KBM-7 (cell line): ENCODE measurements around the gene ROR1.

Source experiments
- DNase-seq: peaks from one replicate; pipeline ENCODE4 v3.0.0-alpha.2; 2015
- in situ Hi-C: fragments of 300-500 bp; cut with MboI; formaldehyde crosslinking; loops from 2 replicates; pipeline ENCODE4 v1.14.3; 2020; ENCODE audit warnings: low sequenced_read_pairs, low pct_unique_long_range_greater_than_20kb, mixed read lengths

ROR1 gene

DNA sequence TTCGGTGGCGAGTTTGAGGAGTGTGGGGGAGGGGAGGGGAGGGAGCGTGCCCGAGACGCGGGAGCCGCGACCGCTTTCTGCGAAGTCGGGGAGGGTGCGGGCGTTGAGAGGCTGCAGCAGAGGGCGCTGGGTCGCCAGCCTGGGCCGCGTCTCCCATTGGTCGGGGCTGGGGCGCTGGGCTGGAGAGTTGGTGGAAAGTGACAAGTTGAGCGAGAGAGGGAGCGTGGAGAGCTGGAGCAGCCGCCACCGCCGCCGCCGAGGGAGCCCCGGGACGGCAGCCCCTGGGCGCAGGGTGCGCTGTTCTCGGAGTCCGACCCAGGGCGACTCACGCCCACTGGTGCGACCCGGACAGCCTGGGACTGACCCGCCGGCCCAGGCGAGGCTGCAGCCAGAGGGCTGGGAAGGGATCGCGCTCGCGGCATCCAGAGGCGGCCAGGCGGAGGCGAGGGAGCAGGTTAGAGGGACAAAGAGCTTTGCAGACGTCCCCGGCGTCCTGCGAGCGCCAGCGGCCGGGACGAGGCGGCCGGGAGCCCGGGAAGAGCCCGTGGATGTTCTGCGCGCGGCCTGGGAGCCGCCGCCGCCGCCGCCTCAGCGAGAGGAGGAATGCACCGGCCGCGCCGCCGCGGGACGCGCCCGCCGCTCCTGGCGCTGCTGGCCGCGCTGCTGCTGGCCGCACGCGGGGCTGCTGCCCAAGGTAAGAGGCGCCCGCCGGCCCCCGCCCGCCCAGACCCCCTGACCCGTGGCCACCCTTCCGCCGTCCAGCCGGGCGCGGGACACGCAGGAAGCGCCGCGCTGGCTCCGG lies at the start of gene ROR1:
TSS of gene ROR1 (plus strand) at position 203 of the 802 bp plus-strand sequence.
- in situ Hi-C loops, result no loop called here
- peak; percentile 78 for DNase-seq

DNA sequence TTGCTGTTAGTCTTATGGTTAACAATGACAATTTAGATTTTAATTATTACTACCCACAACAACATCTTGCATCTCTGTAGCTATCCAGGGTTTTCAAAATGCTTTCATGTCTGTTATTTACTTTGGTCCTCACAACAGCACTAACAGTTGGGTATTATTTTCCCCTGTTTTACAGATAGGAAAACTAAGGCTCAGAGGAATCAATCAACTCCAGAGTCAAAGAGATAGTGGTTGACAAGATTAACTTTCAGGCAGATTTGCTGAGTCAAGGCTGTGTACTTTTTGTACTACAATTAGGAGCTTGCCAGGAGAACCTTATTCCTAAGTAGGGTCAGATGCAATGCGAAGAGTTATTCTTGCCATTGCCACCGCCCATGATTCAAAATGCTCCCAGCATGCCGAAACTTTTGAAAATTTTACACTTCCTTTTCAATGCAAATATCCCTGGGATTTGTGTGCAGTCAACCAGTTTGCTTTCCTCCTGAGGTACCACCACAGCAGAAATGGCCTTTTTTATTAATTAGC lies 49.4 kb upstream of the ROR1 start:
- DNase-seq, result no peak
- in situ Hi-C loops, result no loop called here

DNA sequence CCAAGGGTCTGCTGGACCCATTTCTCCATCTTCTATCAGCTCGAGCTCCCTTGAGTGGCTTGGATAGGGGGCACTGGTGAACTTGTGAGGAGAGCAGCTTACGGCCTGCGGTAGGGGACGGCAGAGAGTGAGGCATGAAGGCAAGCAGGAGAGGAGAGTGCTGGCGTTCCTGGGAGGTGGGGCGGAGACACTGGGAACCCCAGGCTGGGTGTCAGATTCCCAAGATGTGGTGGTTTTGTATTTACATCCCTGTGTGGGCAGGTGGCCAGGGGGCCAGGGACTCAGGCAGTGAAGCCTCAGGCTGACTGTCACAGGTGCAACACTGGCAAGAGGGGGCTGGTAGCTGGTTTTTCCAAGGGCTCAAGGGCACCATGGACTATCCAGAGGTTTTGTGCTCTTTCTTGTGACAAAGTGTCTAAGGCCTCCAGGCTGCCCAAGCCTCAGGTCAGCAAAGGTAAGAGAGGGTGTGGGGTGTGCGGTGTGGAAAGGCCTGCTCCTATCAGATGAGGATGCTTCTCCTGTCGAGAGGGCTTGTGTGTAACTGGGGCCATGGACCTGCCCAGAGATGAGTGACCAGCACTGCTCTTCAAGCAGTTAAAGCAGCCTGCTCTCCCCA lies 45.1 kb upstream of the ROR1 start:
- in situ Hi-C loops, result no loop called here
- DNase-seq, result no peak

DNA sequence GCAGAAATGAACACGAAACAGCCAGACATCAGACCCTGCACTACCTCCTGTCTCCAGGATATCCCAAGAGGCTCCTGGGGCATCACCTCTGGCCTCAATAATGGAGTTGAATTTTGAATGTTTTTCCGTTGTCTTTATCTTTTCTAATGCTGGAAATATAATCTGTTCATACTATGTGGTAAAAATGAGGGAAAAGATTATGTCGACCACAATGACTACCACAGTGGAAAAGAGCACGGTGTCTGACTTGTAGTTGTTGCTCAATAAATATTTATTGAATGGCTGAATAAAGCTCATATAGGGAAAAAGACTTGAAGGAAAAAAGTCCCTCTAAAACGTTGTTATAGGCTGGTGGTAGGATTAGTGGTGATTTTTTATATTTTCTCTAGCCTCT lies 44.6 kb upstream of the ROR1 start:
- in situ Hi-C loops, result no loop called here
- no peak for DNase-seq

DNA sequence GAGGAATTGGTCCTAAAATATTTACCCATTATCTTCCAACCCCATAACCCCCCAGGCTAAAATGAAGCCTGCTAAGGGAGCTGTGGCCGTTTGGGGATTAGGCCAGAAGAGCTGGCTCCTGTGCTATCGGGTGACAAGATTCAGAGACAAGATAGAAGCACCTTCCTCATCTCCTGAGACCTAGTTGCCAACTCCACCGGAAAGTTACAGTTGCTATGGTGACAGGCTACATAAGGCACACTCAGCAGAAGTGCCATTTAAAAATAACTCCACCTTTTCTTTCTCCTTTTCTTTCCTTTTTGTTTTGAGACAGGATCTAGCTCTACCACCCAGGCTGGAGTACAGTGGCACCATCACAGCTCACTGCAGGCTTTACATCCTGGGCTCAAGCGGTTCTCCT lies 43.6 kb upstream of the ROR1 start:
- in situ Hi-C loops, result no loop called here
- no peak for DNase-seq

DNA sequence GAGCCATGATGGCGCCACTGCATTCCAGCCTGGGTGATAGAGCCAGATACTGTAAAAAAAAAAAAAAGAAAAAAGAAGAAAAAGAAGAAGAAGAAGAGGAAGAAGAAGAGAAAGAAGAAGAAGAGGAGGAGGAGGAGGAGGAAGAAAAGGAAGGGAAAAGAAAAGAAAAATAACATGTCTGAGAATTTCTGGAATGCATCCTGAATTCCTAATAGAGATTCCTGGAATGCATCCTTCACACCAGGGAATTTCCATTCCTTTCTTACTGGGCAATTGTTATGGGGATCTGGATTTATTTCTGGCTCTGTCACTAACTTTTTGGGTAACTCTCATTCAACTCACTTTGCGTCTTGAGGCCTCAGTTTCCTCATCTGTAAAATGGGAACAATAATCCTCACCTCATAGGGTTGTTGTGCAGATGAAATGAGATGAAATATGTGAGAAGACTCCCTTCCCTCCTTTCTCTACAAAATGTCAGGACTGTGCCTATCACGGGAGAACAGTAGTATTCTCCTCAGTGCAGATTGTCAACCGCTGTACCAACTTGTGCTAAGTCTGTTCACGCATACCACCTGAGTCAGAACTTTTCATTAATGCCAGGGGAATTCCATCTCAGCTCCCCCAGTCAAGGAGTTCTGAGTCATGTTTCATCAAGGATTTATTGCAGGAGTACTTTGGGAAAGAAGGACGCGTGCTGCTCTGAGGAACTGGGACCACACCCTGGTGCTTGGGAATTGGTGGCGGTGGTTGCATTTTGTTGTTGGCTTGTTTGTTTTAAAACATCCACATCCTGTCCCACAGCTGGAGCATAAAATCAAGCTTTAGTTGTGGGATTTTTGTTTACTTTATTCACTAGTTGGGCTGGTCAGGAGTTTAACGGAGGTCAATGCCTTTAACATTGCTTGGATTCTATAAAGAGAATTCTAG lies 42.4 kb upstream of the ROR1 start:
- DNase-seq, result no peak

DNA sequence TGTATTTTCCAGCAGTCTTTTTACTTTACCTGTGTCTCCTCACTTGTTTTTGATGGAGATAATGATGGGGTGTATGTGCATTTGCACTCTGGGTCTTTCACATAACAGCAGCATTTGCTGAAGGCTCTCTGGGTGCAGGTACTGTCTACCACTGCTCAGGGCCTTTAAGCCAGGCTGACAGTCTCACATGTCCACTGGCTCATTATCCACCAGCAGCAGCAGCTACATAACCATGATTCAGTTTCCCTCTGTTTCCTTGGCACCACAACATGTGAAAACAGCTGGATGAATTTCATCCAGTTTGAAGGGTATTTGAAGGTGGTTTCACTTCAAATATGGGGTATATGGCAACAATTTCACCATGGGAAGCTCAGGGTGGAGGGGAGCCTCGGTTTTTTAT lies 41.2 kb upstream of the ROR1 start:
- DNase-seq, result no peak
- in situ Hi-C loops, result no loop called here

More for the DNA sequence above, 42.4 kb upstream of the ROR1 start:
- in situ Hi-C loops, result no loop called here

DNA sequence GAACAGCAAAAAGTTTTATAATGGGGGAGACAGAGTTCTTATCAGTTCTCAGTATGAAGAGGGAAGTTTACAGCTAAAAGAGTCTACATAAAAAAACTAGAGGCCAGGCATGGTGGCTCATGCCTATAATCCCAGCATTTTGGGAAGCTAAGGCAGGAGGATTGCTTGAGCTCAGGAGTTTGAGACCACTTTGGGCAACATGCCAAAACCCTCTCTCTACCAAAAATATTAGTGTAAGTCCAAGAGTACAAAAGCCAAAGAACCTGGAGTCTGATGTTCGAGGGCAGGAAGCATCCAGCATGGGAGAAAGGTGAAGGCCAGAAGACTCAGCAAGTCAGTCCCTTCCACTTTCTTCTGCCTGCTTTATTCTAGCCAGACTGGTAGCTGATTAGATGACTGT lies 35.0 kb upstream of the ROR1 start:
- in situ Hi-C loops, result no loop called here
- DNase-seq, result no peak

DNA sequence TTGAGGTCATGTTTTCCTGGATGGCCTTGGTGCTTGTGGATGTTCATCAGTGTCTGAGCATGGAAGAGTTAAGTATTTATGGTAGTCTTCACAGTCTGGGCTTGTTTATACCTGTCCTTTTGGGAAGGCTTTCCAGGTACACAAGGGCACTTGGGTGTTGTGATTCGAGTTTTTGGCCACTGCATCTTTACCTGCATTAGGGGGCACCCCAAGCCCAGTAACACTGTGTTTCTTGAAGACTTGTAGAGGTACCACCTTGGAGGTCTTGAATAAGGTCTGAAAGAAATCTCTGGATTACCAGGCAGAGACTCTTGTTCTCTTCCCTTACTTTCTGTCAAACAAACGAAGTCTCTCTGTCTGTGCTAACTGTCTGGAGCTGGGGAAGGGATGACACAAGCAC lies 34.4 kb upstream of the ROR1 start:
- no peak for DNase-seq
- in situ Hi-C loops, result no loop called here

DNA sequence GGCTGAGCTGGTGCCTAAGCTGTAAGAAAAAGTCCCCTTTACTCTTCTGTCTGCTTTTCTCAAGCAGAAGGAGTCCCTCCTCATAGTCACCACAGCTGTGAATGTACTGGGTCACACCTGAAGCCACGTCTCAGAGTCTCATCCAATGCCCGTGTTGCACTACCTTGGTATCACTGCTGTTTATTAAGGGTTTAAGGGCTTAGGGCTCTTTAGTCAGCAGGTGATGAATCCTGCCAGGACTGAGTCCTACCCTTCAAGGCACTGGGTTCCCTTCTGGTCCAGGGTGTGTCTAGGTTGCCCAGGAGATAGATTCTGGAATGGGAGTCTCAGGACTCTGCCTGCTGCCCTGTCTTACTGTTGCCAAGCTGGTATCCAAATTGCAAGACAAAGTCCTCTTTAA lies 33.4 kb upstream of the ROR1 start:
- DNase-seq, result no peak
- in situ Hi-C loops, result no loop called here

DNA sequence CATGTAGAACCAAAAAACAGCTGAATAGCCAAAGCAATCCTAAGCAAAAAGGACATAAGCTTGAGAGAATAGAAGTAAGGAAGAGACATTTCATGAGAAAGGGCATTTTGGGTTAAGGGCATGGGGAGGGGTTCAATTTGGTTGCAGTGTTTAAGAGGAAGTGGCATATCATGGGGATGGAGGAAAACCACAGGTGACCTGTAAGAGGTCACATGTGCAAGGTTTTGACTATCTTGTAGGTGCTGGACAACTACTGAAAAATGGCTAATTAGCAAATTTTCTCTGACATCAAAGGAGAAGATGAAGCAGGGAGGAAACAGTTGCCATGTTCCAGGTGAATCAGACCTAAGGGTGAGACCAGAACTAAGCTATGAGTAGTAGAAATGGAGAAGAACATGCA lies 31.3 kb upstream of the ROR1 start:
- in situ Hi-C loops, result no loop called here
- DNase-seq, result no peak

DNA sequence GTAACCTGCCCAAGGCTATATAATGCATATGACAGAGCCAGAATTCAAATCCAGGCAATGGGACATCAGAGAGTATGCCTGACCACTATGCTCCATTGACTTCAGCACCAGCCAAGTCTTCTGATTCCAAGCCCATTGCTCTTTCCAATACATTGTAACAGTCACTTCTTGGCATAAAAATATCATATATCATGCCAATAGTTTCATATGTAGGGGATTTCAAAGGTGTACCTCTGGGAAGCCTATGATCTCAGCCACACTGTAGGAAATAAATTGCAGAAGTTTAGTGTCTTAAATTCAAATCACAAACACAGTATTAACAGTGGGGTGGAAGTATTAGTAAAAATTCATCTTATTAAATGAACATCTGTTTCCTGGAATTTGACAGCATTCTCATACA lies 30.0 kb upstream of the ROR1 start:
- in situ Hi-C loops, result no loop called here
- DNase-seq, result no peak

DNA sequence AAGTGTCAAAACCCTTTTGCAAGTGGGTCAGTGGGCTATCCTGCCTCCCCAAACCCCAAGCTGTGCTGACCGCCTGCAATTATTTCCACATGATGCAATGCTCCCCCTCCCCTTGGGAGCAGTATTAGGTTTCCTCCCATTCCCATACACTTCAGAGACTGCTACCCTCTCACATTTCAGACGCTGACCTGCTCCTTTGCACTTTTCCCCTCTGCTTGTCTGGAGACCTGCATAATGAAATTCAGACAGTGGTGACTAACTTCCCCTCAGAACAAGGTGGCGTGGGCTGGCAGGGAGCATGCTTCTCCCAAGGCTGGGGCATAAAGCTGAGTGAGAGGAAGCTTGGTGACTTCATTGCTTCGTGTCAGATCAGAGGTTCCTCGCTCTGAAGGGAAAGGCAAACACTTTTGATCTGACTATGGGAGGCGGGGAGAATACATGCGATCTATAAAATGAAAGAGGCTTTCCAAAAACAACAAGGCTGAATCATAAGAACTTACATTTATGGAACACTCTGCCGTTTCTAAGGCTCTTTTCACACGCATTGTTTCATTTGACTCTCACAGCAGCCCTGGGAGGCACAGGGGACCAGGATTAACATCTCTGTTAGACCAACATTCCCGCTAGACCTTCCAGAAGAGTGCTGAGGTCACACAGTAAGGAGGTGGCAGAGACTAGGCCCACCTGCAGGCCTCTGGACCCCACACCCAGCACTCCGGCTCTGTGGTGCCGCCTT lies 27.5 kb upstream of the ROR1 start:
- in situ Hi-C loops, result no loop called here
- no peak for DNase-seq

DNA sequence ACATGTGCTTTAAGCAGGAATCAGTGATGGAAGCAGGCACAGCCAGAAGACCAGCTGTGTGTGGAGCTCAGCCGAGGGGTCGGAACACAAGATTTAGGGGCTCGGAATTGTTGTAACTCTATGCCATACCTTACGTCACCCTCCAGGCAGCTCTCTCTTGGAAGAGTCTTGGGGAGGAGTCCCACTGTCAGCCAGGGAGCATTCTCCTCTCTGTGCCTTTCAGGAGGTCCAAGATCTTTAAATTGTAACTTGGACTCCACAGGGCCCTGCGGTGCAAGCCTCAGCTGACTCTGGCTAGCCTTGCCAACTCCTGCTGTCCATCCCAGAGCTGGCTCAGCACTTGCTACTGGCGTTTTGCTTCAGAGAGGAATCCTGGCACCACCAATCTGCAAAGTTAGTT lies 26.4 kb upstream of the ROR1 start:
- in situ Hi-C loops, result no loop called here
- DNase-seq, result no peak

DNA sequence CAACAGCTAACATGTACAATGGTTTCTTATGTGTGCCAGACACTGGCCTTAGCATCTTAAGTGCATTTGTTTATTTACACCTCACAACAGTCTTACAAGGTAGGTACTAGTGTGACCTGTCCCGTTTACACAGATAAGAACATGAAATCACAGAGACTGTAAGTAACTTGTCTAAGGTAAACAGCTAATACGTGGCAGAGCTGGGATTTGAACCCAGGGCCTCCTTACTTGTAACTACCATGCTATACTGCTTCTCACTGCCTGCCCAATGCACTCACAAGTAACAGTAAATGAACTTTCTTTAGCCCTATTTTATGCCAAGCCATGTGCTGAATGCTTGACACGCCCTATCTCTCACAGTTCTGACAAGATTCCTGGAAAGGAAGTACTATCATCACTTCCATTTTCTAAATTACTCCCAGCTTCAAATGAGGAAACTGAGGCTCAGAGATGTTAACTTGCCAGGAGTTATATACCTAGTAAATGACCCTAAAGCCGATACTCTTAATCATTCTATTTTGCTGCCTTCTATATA lies 25.7 kb upstream of the ROR1 start:
- no peak for DNase-seq
- in situ Hi-C loops, result no loop called here

DNA sequence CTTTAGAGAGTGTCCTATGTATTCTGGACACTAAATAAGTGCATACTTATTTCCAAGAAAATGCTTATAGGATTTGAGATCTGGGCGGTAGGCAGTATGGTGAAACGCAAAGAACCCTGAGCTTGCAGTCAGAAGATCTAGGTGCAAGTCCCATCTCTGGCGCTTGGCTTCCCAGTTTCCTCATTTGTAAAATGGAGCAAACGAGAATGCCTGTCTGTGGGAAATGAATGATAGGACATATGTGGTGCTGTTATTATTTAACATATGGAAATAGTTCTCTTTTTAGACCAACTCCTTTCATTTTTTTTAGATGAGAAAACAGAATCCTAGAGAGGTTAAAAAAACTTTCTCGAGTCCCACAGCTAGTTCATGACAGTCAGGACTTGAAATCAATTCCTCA lies 25.2 kb upstream of the ROR1 start:
- no peak for DNase-seq
- in situ Hi-C loops, result no loop called here

DNA sequence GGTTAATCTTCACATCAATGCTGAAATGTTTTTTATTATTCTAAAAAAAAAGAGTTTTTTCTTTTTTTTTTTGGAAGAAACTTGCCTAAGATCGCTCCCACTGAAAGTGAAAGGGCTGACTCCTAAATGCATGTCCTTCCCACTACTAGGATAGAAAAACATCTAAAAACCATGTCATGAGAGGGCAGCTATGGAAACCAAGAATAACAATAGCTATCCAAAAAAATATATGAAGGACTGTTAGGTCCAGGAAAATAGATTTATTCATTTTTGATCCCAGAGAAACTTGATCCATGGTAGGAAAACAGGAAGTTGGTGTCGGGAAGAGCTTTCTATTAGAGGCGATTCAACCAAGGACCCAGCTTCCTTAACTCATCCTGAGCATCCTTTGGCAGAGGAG lies 23.1 kb upstream of the ROR1 start:
- DNase-seq, result no peak
- in situ Hi-C loops, result no loop called here

DNA sequence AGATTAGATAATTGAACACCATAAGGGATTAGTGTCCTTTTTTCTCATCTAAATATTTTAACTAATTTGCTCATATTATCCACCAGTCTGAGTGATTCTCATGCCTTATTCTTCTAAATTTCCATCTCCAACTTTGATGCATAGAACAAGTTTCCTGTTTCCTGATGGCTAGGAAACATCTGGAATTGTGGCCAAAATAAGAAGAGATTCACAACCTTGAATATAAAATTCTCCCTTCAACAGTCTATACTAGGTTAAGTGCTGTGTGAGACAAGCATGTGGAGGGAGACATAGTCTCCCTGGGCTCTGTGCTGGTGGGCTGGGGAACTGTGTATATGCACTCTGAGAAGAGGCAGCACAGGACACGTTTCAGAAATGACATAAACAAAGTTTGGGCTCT lies 21.6 kb upstream of the ROR1 start:
- in situ Hi-C loops, result no loop called here

DNA sequence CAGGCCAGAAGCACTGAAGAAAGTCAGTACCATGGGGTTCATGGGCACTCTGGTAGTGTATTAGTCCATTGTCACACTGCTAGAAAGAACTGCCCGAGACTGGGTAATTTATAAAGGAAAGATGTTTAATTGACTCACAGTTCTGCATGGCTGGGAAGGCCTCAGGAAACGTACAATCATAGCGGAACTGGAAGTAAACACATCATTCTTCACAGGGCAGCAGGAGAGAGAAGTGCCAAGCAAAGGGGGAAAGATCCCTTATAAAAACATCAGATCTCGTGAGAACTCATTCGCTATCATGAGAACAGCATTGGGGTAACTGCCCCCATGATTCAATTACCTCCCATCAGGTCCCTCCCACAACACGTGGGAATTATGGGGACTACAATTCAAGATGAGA lies 20.2 kb upstream of the ROR1 start:
- in situ Hi-C loops, result no loop called here
- DNase-seq, result no peak

More for the DNA sequence above, 21.6 kb upstream of the ROR1 start:
- no peak for DNase-seq
